ENCODE data around the gene CETP.

DNA sequence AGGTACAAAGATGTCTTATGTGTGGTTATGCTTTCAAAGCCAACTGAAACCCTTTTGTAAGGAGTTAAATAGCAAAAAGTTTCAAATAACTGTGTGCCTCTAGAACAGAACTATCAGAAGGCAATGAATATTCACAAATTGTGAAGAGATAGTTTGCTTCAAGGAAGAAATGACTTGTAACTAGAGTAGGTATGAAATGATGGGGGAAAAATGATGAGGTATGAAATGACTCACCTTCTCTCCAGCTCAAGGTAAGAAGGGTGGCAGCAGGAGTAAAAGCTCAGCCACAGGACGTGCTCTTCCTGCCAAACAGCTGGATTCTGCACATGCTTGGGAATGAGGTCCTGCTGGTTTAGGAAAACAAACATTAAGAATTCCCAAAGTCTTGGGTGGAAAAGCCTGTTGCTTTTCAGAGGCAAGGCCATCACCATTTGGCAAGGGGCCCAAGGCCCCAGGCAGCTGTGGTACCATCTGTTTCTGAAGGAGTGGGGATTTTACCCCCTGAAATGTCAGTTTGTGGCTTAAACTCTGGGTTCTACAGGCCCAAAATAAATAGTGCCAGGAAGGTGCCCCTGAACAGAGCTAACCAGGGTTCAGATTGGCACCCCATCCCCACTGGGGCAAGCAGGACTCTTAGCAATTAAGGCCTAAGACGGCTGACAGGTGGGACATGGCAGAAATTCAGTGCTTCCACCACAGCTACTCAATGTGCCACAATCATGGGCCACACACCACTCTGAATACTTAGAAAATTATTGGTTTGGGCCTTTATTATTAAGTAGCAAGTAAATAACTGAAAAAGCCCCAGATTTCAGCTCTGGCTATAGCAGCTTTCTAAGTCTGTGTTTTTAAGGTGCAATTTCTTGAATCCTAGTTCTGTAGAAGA, 16.6 kb upstream of the CETP start:
- TF ChIP-seq TAF1 (IDR thresholded peaks at IDR 0.05; ENCODE audit: borderline replicate concordance, insufficient read depth, low read length) (no peak), SIN3A (IDR thresholded peaks at IDR 0.05; ENCODE audit: borderline replicate concordance, insufficient read depth, low read length) (no peak)

Measured in PFSK-1 (cell line).